HG03045 (cell line): ENCODE measurements around the gene GJA8.
A peak's percentile ranks its signal among the peaks of the same experiment; 100 is the strongest.
"Not testable (repeated sequence)": the region's sequence is repeated elsewhere in the genome, so short reads cannot be mapped to it uniquely, and the experiment has no call there.

Source experiments
- ATAC-seq: cut with Tn5 transposase; IDR thresholded peaks from one replicate; pipeline ENCODE4 v1.9.1; 2021; ENCODE audit warnings: mild to moderate bottlenecking, moderate library complexity; ENCODE audit not compliant: unreplicated experiment

Gene GJA8

DNA sequence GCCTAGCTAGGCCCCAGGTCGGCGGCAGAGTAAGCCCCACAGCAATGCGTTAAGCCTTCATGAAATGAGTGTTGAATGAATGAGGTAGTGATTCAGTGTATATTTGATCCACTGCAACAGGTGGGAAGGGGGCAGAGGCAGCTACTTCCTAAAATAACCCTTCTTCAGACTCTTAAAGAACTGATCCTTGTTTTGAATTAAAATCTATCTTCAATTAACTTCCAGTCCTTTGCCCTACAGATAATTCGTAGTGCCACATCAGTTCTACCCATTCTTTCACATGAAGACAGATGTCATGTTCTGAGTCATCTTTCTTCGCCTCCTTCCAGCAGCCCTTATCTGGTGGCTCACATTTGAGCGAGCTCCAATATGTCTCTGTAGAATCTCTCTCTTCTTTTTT, 24.6 kb downstream of the GJA8 start:
- ATAC-seq = not testable (repeated sequence)

DNA sequence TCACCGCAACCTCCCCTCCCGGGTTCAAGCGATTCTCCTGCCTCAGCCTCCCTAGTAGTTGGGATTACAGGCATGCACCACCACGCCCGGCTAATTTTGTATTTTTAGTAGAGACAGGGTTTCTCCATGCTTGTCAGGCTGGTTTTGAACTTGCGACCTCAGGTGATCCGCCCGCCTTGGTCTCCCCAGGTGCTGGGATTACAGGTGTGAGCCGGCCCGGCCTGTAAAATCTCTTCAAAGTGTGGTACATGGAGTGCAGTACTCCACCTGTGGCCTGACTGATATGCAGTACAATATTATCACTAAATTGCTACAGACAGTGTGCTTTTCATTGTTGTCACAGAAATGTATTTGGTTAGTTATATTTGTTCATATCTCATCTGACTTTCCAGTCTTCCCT, 25.1 kb downstream of the GJA8 start:
- ATAC-seq = not testable (repeated sequence)

DNA sequence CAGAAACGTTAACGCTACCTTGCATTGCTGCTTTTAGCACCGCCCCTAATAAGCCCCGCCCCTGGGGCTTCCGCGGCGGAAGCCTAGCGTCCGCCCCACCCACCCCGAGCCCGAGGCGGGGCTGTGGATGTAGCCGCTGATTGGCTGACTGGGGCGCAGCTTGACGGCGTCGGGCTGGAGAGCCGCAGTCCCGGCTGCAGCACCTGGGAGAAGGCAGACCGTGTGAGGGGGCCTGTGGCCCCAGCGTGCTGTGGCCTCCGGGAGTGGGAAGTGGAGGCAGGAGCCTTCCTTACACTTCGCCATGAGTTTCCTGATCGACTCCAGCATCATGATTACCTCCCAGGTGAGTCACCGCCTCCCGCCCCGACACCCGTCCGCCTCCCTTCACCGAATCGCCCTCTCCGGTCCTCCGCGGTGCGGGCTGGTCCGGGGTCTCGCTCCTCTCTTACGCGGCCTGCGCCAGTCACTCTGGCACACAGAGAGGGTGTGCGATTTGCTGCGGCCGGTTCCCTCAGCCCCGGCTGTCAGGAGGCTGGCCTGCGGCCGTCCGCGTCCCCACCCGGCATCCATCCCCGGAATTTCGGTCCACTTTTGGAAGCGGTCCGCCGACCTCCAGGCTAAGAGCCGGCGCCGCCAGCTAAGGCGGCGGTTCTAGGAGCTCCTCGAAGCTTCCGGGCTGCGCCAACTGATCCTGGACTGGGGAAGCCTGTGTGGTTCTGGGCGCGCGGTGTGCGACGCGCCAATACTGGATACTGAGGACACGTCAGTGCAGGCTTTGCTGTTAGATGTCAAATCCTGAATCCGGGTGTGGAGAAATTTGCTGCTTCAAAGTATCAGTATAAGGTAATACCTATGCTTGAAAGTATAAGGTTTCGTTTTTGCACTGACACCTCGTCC, 25.9 kb downstream of the GJA8 start, which contains the start of gene GPR89B:
Gene GPR89B, plus strand, starts transcription at position 185 of the 897 bp plus-strand sequence. Its CDS starts 117 bp downstream, at position 302.
- peak; percentile 98 for ATAC-seq

DNA sequence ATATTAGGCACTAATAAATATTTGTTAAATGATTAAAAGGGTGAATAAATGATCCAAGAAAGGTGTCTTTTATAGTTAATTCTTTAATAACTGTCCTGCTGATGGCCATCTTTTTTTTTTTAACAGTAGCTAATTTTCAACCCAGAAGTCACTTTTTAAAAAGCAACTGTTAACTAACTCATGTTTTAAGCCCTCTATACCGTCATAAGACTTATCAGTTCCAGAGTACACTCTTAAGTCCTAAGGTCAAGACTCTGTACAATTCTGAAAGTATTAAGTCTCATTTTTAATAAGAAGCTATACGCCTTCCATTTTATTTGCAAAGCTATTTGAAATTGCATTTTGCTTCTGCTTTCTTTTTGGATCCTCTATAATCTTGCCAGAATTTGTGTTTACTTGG, 28.5 kb downstream of the GJA8 start:
- ATAC-seq = not testable (repeated sequence)

DNA sequence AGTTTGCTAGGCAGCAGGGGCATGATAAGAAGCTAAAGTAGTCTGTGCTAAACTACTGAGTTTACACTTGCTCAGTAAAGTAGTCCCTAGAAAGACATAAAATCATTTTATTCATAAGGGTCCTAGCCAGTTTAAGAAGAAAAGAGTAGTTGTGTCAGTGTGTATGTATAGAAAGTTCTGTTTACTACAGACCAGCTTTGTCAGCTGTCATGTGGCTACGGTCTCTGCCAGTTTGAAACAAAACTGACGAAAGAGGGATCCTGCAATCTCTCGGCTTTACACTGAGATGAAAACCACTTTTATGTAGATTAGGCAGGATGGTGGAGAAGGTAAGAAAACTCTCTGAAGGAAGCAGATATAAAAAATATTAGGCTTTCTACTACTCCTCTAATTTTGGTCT, 32.7 kb downstream of the GJA8 start:
- ATAC-seq = not testable (repeated sequence)

DNA sequence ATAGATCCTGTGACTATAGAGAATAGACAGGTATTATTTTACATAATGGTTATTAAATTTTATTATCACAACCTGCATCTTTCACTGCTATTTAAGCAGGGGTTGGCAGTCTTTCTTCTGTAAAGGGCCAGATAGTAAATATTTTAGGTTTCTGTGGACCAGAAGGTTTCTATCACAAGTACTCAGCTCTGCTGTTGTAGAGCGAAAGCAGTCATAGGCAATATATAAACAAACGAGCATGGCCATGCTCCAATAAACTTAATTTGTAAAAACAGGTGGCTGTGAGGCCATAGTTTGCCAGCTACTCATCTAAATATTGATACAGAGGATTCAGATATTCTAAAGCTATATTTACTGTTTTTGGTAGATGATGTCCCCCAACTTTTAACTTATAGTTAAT, 37.9 kb downstream of the GJA8 start:
- not testable (repeated sequence) for ATAC-seq

DNA sequence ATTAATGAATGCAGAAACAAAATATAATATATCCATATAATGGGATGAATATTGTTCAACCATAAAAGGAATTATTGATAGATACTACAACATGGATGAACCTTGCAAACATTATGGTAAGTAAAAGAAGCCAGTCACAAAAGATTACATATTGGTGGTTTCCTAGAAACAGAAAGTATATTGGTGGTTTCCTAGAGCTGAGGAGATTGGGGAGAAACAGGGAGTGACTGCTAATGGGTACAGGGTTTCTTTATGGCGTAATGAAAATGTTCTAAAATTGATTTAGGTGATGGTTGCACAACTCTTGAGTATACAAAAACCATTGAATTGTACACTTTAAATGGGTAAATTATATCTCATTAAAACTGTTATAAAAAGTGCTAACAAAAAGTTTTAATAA, 40.0 kb downstream of the GJA8 start:
- not testable (repeated sequence) for ATAC-seq

DNA sequence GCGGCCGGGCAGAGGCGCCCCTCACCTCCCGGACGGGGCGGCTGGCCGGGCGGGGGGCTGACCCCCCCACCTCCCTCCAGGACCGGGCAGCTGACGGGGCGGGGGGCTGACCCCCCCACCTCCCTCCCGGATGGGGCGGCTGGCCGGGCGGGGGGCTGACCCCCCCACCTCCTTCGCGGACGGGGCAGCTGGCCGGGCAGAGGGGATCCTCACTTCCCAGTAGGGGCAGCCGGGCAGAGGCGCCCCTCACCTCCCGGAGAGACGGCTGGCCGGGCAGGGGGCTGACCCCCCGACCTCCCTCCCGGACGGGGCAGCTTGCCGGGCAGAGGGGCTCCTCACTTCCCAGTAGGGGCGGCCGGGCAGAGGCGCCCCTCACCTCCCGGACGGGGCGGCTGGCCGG, 46.9 kb downstream of the GJA8 start:
- not testable (repeated sequence) for ATAC-seq
